Measurements from ENCODE around the gene RAB40C. TPM values are rescaled to one million over a fixed set of nuclear protein-coding genes. Genes with fewer than 3 reads are reported as not detected.

Gene RAB40C
- total RNA-seq, 1 donor from 2014 or later, result 19.4 TPM

DNA sequence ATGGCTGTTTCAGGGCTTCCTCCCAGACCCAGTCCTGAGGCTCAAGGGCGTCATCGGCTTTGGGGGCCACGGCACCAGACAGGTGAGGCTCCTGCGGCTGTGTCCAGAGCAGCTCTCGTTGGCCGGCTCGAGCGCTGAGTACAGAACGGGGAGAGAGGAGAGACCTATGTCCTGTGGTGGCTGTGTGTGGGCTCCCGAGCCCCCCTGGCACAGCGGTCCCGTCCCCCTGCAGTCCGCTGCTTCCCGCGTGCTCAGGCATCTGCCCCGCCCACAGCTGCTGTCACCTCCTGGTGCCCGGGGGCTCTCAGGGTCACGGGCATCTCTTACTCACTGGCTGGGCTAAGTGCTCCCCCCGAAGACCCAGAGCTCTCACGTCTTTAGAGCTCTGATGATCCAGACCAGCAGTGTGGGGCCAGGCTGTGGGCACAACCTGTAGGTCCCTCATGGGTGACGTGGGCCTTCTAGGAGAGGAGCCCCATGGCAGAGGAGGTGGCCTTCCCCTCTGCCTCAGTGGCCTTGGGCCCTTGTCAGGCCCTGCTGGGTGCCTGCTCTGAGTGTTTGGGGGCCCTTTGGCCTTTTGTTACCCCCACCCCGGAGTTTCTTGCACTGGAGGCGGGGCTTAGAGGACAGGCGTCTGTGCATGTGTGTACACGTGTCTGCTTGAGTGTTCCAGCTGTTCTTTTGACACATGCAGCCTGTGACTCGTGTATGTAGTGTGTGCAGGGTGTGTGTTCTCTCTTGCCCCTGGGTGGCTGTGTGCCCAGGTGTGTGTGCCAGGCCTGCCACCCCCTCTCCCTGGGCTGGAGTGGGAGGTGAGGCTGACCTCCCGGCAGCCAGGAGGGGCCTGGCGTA, 62.8 kb downstream of the RAB40C start:
- intact Hi-C loops (cut with DNase I), result no loop called here
- DNase-seq (ENCODE audit: low spot score), result no peak

GRCh38 chr16:654034-654433, 64.2 kb downstream of the RAB40C start:
- DNase-seq (ENCODE audit: low spot score), result no peak
- intact Hi-C loops (cut with DNase I), result no loop called here

- no peak for DNase-seq (ENCODE audit: low spot score)
- intact Hi-C loops (cut with DNase I), result no loop called here
These were observed 67.6 kb downstream of the RAB40C start for GRCh38 chr16:657487-657886.

GRCh38 chr16:658679-659571, 69.1 kb downstream of the RAB40C start:
- no peak for DNase-seq (ENCODE audit: low spot score)
- intact Hi-C loops (cut with DNase I), result no loop called here

DNA sequence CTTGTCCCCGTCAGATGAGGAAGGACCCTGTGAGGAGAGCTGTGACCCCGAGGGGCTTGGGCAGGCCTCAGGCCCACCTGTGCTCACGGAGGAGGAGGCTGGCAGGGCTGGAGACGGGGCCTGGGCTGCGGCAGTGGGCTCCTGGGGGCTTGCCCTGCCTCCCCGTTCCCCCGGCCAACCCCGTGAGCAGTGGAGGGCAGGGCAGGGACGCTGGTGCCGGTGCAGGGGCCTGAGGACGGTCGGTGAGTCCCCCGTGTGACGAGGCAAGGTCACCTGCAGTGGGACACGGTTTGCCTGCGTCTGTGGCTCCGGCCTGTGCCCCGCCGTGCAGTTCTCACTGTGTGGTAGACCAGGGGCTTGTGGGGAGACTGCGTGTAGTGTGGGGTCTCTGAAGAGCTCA, 69.8 kb downstream of the RAB40C start:
- DNase-seq (ENCODE audit: low spot score), result no peak
- intact Hi-C loops (cut with DNase I), result loop anchor here (2.0 to 5.0 kb wide), 2 partner anchors 19 to 72 kb away; partner anchors contain the start of gene MCRIP2

GRCh38 chr16:660132-660458, 70.2 kb downstream of the RAB40C start:
- intact Hi-C loops (cut with DNase I), result loop anchor here (2.0 to 5.0 kb wide), 2 partner anchors 19 to 73 kb away; partner anchors contain the start of gene MCRIP2
- DNase-seq (ENCODE audit: low spot score), result no peak

- peak; percentile 92 for DNase-seq (ENCODE audit: low spot score)
- intact Hi-C loops (cut with DNase I), result loop anchor here (2.0 to 5.0 kb wide), 2 partner anchors 20 to 73 kb away; partner anchors contain the start of gene MCRIP2
These were observed 70.8 kb downstream of the RAB40C start for GRCh38 chr16:660459-661183.

GRCh38 chr16:661184-661821, 71.4 kb downstream of the RAB40C start:
- no peak for DNase-seq (ENCODE audit: low spot score)
- intact Hi-C loops (cut with DNase I), result loop anchor here (2.0 to 5.0 kb wide), 2 partner anchors 21 to 74 kb away; partner anchors contain the start of gene MCRIP2

GRCh38 chr16:662095-662494, 72.2 kb downstream of the RAB40C start:
- intact Hi-C loops (cut with DNase I), result loop anchor here (5.0 kb wide), 1 partner anchor 75 kb away; no protein-coding TSS in a partner anchor
- DNase-seq (ENCODE audit: low spot score), result no peak

- intact Hi-C loops (cut with DNase I), result loop anchor here (5.0 kb wide), 1 partner anchor 75 kb away; no protein-coding TSS in a partner anchor
- no peak for DNase-seq (ENCODE audit: low spot score)
These were observed 72.7 kb downstream of the RAB40C start for GRCh38 chr16:662597-662996.

GRCh38 chr16:666572-666971, 76.7 kb downstream of the RAB40C start:
- intact Hi-C loops (cut with DNase I), result no loop called here
- no peak for DNase-seq (ENCODE audit: low spot score)

DNA sequence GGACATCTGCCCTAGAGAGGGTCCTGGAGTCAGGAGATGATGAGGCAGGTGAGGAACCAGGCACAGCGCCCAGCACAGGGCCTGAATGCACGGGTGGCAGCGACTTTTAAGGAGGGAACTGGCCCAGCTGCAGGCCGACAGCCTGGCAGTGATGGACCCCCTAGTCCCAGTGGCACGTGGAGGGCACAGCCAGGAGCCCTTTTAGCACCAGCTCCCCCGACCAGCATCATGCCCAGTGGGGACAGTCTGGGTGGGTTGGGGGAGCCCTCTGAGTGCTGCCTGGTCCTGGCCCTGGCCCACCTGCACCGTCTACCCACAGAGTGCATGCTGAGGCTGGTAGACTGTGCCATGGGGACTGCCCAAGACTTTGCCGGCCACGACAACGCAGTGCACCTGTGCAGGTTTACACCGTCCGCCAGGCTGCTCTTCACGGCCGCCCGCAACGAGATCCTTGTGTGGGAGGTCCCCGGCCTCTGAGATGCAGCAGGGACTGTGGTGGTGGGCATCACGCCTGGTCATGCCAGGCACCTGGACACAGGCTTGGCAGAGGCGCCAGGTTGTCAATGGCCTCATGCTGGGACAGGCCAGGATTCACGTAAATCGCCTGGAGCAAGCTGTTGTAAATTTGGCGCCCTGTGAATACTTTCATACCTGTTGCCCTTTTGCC, 77.4 kb downstream of the RAB40C start:
- intact Hi-C loops (cut with DNase I), result no loop called here

GRCh38 chr16:667780-668518, 78.1 kb downstream of the RAB40C start, which contains the start of gene RHOT2:
RHOT2 (plus strand) TSS chr16:668132; CDS start chr16:668200, 68 bp downstream.
- intact Hi-C loops (cut with DNase I), result no loop called here
- peak; percentile 96 for DNase-seq (ENCODE audit: low spot score)

More for the DNA sequence above, 77.4 kb downstream of the RAB40C start:
- DNase-seq (ENCODE audit: low spot score), result no peak

DNA sequence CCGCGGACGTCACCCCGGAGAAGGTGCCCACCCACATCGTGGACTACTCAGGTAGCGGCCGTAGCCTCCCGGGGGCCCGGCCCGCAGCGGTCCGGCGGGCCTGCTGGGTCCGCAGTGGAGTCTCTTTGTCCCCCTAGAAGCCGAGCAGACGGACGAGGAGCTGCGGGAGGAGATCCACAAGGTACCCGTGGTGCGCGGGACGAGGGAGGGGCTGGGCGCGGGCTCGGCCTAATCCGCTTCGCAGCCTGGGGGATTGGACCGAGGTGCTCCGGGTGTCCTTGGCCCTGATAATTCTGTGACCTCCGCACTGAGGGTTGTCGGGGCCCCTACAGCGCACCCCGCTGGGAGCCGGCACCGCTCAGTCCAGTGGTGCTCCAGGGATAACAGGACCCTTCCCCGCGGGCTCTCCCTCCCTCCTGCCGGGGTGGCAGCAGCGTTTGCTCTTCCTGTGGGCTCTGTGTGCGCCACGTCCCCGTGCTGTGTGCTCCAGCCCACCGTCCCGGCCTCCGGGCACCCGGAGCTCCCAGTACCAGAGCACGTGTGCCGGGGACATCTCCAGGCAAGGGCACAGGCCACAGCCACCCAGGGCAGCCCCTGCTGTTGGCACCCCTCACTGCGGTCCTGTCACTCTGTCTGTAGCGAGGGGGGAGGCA, 78.8 kb downstream of the RAB40C start:
- no peak for DNase-seq (ENCODE audit: low spot score)
- intact Hi-C loops (cut with DNase I), result no loop called here

DNA sequence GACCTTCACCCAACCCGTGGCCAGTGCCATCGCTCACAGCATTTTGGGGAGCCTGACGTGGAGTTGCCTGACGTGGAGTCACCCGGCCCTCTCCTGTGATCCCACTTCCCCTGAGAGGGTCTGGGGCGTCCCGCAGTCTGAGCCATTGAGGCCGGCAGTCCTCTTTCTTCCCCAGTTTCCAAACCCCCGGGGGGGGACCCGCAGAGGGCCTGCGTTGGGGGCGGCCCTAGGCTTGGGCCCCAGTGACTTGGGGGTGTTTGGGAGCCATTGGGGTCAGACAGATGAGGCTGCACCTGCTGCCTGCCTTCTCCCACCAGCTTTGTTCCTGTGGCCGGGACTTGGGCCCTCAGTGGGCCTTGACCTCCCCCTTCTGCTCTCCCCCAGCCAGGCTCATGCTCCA, 79.8 kb downstream of the RAB40C start:
- no peak for DNase-seq (ENCODE audit: low spot score)
- intact Hi-C loops (cut with DNase I), result no loop called here

DNA sequence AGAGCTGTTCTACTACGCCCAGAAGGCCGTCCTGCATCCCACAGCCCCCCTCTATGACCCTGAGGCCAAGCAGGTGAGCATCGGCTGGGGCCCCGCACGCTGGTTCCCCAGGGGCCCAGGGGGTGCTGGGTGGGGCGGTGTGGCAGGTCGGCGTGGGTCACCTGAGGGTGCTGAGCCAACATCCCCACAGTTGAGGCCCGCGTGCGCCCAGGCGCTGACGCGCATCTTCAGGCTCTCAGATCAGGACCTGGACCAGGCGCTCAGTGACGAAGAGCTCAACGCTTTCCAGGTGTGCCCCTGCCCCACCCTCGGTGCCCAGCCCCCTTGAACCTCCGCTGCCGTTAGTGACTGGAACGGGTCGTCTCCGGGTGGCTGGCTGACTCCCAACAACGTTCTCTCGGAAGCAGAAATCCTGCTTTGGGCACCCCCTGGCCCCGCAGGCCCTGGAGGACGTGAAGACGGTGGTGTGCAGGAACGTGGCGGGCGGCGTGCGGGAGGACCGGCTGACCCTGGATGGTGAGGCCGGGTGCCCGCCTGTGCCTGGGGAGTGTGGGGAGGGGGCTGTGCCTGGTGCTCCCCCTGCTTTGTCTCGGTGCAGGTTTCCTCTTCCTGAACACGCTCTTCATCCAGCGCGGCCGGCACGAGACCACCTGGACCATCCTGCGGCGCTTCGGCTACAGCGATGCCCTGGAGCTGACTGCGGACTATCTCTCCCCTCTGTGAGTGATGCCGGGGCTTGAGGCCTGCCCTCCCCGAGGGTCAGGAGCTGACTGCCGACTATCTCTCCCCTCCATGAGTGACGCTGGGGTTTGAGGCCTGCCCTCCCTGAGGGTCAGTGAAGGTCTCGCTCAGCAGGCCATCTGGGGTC, 80.9 kb downstream of the RAB40C start:
- intact Hi-C loops (cut with DNase I), result no loop called here

More for the DNA sequence above, 80.9 kb downstream of the RAB40C start:
- no peak for DNase-seq (ENCODE audit: low spot score)

All from cardiac septum (tissue), 1 donor.